ENCODE measurements around the gene CCDC186.
"Not testable (repeated sequence)": the region's sequence is repeated elsewhere in the genome, so short reads cannot be mapped to it uniquely, and the experiment has no call there.

CCDC186 gene

GRCh38 chr10:114172776-114173602 is 1.0 kb downstream of the CCDC186 start:
- no peak for DNase-seq

DNA sequence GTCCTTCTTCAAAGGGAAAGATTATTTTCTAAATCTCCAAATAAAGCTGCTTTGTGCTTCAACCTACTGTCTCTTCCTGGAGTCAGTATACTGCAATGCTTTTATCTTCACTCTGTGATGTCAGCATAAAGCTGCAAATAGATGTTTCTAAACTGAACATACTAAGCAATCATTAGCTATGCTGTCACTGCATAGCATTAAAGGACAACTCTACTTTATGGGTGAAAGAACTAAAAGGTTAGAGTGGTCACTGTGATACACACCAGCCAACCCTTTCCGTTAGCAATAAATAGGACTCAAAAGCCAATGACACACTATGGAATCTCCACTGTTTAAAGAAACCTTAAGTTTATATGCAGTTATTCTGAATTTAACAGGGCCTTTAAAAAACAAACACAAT is 1.8 kb downstream of the CCDC186 start:
- DNase-seq: peak; percentile 13

GRCh38 chr10:114168450-114169009 is 5.5 kb downstream of the CCDC186 start:
- DNase-seq: no peak

DNA sequence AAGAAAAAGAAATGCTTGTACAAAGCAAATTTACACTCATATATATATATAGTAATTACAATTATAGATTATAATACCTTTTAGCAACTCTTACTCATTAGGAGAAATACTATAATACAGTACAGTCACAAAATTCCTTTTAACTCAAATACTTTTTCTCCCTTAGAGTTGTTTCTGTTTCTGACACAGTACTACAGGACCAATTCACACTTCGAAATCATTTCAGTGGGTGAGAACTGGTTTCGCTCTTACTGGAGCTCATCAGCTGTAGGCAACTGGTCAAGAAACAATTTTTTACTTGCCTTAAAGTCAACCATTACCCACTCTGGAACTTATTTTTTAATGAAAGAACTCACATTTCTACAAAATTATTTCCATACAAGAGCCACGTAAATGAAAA is 6.0 kb downstream of the CCDC186 start:
- no peak for DNase-seq

DNA sequence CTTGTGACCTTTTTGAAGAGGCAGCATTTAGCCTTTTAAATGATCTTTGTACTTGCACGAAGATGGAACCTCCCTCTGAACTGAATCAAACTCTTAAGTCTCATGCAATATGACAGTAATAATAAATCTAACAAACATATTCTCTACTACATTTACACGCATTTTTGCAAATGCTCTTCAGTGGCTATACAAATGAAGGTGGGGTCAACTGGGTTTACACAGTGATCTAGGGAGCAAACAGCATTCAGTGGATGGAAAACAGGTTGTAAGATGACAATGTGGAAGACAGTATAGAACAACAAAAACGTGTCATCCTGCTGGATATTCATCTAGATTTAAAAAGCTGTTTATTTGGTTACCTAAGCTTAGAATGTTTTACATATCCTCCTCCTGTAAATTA is 7.5 kb downstream of the CCDC186 start:
- DNase-seq: no peak

DNA sequence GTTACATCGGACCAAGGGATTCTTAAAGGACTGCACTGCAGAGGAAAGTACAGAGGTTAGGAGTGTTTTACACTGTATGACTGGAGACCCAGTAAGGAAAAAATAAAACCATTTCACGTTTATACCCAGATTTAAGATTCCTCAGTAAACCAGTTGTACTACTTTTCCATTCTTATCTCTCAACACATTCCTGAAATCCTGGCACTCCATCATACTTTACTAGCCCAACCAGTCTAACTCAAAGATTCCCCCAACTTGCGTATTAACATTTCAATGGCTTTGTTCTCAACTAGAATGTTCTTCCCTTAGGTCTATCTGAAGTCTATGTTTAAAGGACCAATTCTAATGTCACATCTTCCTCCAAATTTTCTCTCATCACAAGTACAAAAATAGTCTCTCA is 8.0 kb downstream of the CCDC186 start:
- DNase-seq: no peak

DNA sequence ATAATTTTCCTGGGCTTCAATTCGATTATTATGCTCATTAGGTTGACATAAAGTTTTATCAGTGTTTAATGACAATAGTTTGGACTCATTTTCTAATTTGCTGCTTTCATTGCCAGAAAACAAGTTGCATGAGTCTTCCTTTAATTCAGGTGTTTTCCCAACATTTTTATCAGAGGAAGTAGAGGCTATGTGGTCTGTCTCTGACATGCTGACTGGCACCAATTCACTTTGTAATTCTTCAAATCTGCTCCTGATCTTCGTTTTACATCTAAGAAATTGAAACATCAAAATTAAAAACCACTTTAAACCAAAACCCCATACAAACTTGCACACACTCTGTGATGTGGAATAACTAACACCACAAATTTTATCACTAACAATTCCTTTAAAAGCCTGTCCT is 10.9 kb downstream of the CCDC186 start:
- DNase-seq: no peak

DNA sequence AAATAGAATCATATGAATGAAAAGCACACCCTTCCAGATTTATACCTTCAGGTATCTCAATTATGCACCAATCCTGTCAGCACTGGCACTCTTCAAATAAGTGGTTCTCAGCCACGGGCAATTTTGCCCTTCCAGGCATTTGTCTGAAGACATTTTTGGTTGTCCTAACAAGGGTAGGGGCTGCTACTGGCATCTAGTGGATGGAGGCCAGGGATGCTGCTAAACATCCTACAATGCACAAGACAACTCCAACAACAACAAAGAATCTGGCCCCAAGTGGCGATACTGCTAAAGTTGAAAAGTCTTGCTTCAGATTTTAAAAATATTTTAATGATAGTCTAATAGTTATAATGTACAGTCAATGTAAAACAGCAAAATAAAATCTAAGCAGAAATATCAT is 16.1 kb downstream of the CCDC186 start:
- DNase-seq: no peak

- no peak for DNase-seq
Observed at GRCh38 chr10:114151892-114152291, 22.1 kb downstream of the CCDC186 start.

DNA sequence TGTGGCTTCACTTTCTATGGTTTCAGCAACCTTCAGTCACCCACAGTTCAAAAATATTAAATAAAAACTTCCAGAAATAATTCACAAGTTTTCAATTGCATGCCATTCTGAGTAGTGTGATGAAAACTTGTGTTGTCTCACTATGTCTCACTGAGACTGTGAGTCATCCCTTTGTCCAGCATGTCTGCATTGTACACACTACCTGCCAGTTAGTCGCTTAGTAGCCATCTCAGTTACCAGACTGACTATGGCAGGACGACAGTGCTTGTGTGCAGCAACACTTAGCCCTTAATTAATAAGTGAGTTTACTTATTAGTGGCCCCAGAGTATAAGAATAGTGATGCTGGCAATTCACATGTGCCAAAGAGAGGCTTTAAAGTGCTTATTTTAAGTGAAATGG is 22.5 kb downstream of the CCDC186 start:
- peak; percentile 80 for DNase-seq

- not testable (repeated sequence) for DNase-seq
Observed at GRCh38 chr10:114149476-114149875, 24.5 kb downstream of the CCDC186 start.

GRCh38 chr10:114143160-114143559 is 30.8 kb downstream of the CCDC186 start:
- no peak for DNase-seq

GRCh38 chr10:114142018-114142417 is 32.0 kb downstream of the CCDC186 start:
- no peak for DNase-seq

GRCh38 chr10:114140827-114141226 is 33.2 kb downstream of the CCDC186 start:
- DNase-seq: not testable (repeated sequence)

- DNase-seq: no peak
Observed at GRCh38 chr10:114140036-114140435, 34.0 kb downstream of the CCDC186 start.

DNA sequence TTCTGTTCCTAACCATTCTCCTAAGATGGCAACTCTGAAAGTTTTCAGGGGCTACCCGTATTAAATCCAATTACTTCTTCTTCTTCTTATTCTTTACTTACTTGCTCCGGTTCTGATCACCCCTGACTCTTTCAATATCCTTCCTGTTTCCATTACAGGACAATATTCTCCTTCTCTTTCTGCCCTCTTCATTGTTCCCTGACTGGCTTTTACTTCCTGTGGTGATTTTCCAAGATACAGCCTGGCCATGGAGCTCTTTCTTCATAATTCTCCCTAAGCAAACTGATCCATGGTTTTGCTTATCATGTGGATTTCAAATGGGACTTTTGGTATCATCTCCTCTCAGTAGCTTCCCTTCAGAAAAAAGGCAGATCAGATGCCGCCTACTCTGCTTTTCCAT is 35.4 kb downstream of the CCDC186 start:
- no peak for DNase-seq

DNA sequence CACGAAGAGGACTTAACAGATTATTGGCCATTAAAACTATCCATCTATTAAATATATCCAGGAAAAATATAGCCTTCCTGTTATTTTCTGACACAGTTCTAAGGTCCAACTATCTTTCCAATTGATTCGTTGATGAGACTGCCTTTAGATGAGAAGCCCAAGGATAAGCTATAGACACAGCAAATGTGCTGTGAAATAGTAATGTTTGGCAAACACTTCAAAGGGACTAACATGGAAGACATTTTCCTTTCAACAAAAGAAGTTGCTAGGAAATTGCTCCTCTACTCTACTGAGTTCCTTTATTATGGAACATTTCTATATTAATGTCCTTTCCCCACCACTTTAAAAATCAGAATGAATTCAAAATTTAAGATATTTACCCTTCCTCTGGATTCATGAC is 38.5 kb downstream of the CCDC186 start:
- DNase-seq: no peak

GRCh38 chr10:114131094-114131493 is 42.9 kb downstream of the CCDC186 start:
- no peak for DNase-seq

DNA sequence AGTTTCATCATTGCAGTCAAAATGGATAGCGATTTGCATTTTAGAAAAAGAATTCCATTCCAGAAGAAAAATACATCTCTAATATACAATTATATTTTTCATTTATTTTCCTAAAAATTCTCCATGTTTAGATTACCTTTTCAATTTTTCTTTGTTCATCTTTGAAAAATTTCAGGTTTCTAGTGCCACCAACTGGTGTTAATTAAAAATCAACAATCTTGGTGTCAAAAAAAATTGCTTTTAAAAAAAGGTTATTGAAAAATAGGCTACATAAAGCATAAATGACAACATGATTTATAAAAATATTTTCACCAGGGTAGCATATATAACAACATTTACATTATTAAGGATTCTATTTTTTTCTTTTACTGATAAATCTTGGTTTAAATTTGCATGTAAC is 53.0 kb downstream of the CCDC186 start:
- DNase-seq: no peak

DNA sequence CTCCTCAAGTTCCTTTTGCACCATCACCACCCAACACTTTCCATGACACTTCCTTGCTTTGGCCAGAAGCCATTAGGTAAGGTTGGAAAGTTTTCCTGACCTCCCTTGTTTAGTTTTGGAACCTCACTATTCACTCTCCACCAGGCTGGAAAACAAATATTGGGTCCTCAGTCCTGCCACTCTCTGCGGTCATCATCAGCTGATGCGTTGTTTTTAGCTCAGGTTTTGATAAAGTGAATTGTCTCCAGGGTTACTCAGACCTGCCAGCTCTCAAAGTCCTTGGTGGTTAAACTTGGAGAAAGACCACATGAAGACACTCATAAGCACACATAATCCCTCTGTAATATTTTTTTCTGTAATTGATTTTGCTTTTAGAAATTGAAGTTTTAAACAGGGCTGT is 55.5 kb downstream of the CCDC186 start:
- DNase-seq: no peak

DNA sequence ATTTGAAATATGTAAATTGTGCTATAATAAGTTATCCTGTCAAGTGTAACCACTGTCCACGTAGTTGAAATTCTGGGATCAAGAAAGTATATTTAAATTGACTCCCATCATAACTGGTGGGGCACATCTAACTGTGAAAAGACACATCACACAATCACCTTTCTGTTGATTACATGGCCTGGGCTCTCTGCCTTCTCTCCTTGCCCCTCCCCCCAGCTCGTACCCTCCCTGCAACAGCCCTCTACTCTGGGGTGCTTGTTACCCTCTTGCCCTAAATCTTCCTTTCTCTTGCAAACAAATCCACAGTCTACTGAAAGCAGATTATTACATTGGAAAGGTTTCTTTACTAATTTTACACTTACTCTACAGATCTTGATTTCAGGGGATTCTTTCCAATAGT is 56.3 kb downstream of the CCDC186 start:
- DNase-seq: no peak

GRCh38 chr10:114115661-114116445 is 58.1 kb downstream of the CCDC186 start:
- DNase-seq: no peak

DNA sequence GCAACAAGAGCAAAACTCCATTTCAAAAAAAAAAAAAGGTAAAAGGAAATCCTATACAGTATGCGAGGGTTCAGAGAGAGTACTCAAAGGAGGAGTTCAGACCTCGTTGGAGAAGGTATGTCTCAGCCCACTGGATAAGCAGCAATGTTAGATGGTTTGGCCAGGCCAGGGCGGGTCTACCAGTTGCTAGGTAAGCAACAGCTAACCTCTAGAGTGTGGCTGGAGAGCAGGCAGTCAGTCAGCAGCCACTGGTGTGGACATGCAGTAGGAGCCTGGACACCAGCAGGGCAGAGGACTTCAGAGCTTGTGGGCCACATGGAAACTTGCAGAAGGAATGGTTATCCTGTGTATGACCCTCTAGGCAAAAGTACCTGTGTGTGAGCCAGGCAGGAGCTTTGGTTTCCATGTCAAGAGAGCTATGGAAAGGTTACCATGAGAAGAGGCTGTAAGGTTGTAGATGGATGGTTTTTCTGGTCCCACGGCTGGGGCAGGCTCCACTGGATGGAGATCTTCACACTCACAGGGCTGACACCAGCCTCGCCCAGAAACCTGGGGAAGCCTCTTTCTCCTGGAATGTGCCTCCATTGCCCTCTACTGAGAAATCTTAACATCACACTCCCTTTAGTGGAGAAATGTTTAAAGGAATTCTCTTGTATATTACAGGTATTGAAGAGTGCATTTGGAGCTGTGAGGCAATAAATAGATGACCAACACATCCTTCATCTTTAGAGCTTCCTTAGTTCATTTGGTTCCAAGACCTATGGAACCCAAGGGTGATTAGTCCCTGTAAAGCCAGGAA is 63.6 kb downstream of the CCDC186 start:
- DNase-seq: no peak
